HepG2 (cell line): ENCODE measurements around the gene ADAMTS13. TPM values are rescaled to one million over a fixed set of nuclear protein-coding genes. Genes with fewer than 3 reads are reported as not detected.
A peak's percentile ranks its signal among the peaks of the same experiment; 100 is the strongest.

Experiments
- ASH2L ChIP-seq: fragments of 300-600, 200-600 bp; sonication (generic); IDR thresholded peaks from 2 replicates; pipeline ENCODE4 v1.7.0; 2017; ENCODE audit warnings: low read depth, mild to moderate bottlenecking, moderate library complexity, mixed read lengths, low read length; ENCODE audit not compliant: insufficient read length
- DMAP1 ChIP-seq: IDR thresholded peaks from 2 replicates; pipeline ENCODE4 v1.6.1; 2016
- HMGA1 ChIP-seq: sonication (generic); formaldehyde crosslinking; conservative IDR thresholded peaks from 2 replicates; pipeline ENCODE4 v1.4.0; 2020; ENCODE audit warnings: missing genetic modification reagents
- HNRNPK ChIP-seq: fragments of 200-400 bp; formaldehyde crosslinking; IDR thresholded peaks from 2 replicates; pipeline ENCODE4 v1.6.1; 2018; ENCODE audit warnings: low read length, low read depth, moderate library complexity, mild to moderate bottlenecking; ENCODE audit not compliant: poor library complexity, severe bottlenecking
- HOMEZ ChIP-seq: IDR thresholded peaks from 2 replicates; pipeline ENCODE4 v1.6.1; 2016; ENCODE audit warnings: low read depth
- KAT7 ChIP-seq: IDR thresholded peaks from 2 replicates; pipeline ENCODE4 v1.6.1; 2018; ENCODE audit warnings: borderline replicate concordance, missing compliant biosample characterization
- KLF16 ChIP-seq, 2 experiments: sonication (generic) in 1 of 2; formaldehyde crosslinking in 1 of 2; IDR thresholded peaks; 2 replicates each; pipeline versions ENCODE4 v1.6.1 to v1.8.0; 2016 to 2023; ENCODE audit warnings: missing genetic modification reagents in 2 of 2, missing compliant biosample characterization in 1 of 2
- MAFK ChIP-seq, 2 experiments: IDR thresholded peaks in 1 of 2; conservative IDR thresholded peaks in 1 of 2; 2 replicates each; pipeline ENCODE4 v1.6.1; 2011; ENCODE audit warnings: improper control_type of control experiment in 2 of 2, low read length in 2 of 2
- NFE2L1 ChIP-seq: sonication (generic); formaldehyde crosslinking; IDR thresholded peaks from 2 replicates; pipeline ENCODE4 v1.4.0; 2020; ENCODE audit warnings: missing genetic modification reagents, mild to moderate bottlenecking, borderline replicate concordance
- ONECUT2 ChIP-seq: sonication (generic); formaldehyde crosslinking; IDR thresholded peaks from 2 replicates; pipeline ENCODE4 v1.4.0; 2020; ENCODE audit warnings: missing genetic modification reagents
- PHF20 ChIP-seq: sonication (generic); formaldehyde crosslinking; IDR thresholded peaks from 2 replicates; pipeline ENCODE4 v1.5.0; 2020; ENCODE audit warnings: mild to moderate bottlenecking, missing genetic modification reagents
- RARA ChIP-seq: IDR thresholded peaks from 2 replicates; pipeline ENCODE4 v1.6.1; 2016; ENCODE audit warnings: missing genetic modification reagents, missing compliant biosample characterization
- RBAK ChIP-seq: sonication (generic); formaldehyde crosslinking; IDR thresholded peaks from 2 replicates; pipeline ENCODE4 v1.5.1; 2020; ENCODE audit warnings: mild to moderate bottlenecking, missing genetic modification reagents
- RFXAP ChIP-seq: sonication (generic); formaldehyde crosslinking; IDR thresholded peaks from 2 replicates; pipeline ENCODE4 v1.4.0; 2020; ENCODE audit warnings: missing genetic modification reagents, borderline replicate concordance
- SNRNP70 ChIP-seq: fragments of 200-400 bp; formaldehyde crosslinking; IDR thresholded peaks from 2 replicates; pipeline ENCODE4 v1.6.1; 2017; ENCODE audit warnings: mild to moderate bottlenecking, low read depth, low read length, moderate library complexity
- ZBTB7B ChIP-seq: sonication (generic); formaldehyde crosslinking; IDR thresholded peaks from 2 replicates; pipeline ENCODE4 v1.4.0; 2020; ENCODE audit warnings: missing genetic modification reagents
- ZBTB8A ChIP-seq: sonication (generic); formaldehyde crosslinking; IDR thresholded peaks from 2 replicates; pipeline ENCODE4 v1.4.0; 2020; ENCODE audit warnings: mild to moderate bottlenecking, low read depth, missing genetic modification reagents, borderline replicate concordance
- ZFX ChIP-seq: sonication (generic); formaldehyde crosslinking; IDR thresholded peaks from 2 replicates; pipeline ENCODE4 v1.4.0; 2020; ENCODE audit warnings: mild to moderate bottlenecking, low read depth, missing genetic modification reagents, moderate library complexity
- ZFYVE20 ChIP-seq: sonication (generic); formaldehyde crosslinking; IDR thresholded peaks from 2 replicates; pipeline ENCODE4 v1.8.0; 2023; ENCODE audit warnings: low read depth, mild to moderate bottlenecking, moderate library complexity, missing genetic modification reagents, borderline replicate concordance
- ZKSCAN5 ChIP-seq: sonication (generic); formaldehyde crosslinking; IDR thresholded peaks from 2 replicates; pipeline ENCODE4 v1.5.1; 2020; ENCODE audit warnings: mild to moderate bottlenecking, missing genetic modification reagents
- ZNF256 ChIP-seq: sonication (generic); formaldehyde crosslinking; conservative IDR thresholded peaks from 2 replicates; pipeline ENCODE4 v1.4.0; 2020; ENCODE audit warnings: missing genetic modification reagents
- ZNF3 ChIP-seq: IDR thresholded peaks from 2 replicates; pipeline ENCODE4 v1.7.0; 2017; ENCODE audit warnings: inconsistent platforms
- ZNF550 ChIP-seq: sonication (generic); formaldehyde crosslinking; IDR thresholded peaks from 2 replicates; pipeline ENCODE4 v1.4.0; 2020; ENCODE audit warnings: mild to moderate bottlenecking, missing genetic modification reagents, borderline replicate concordance
- ZNF598 ChIP-seq: sonication (generic); formaldehyde crosslinking; IDR thresholded peaks from 2 replicates; pipeline ENCODE4 v1.5.1; 2020; ENCODE audit warnings: mild to moderate bottlenecking, missing genetic modification reagents, borderline replicate concordance
- ZNF670 ChIP-seq: sonication (generic); formaldehyde crosslinking; IDR thresholded peaks from 2 replicates; pipeline ENCODE4 v1.8.0; 2022; ENCODE audit warnings: mild to moderate bottlenecking, missing genetic modification reagents, borderline replicate concordance
- polyA plus RNA-seq, 8 experiments: library from polyadenylated mRNA; depleted of rRNA in 3 of 8; stranded (reverse) in 7 of 8; unstranded in 1 of 8; fragments of >200 nt; fragmentation: Illumina TruSeq in 4 of 8; extraction: Trizol in 4 of 8; gene quantifications; 2 replicates each; pipeline versions ENCODE4 v1.2.1 to v1.2.3, GENCODE V29; 2011 to 2016; ENCODE audit warnings: low read depth in 4 of 8, missing spikeins in 1 of 8, mixed read lengths in 1 of 8; ENCODE audit not compliant: insufficient read depth in 1 of 8
- total RNA-seq, 5 experiments: library from RNA; depleted of rRNA; stranded (reverse); fragments of >200 nt; fragmentation: Illumina TruSeq; extraction: Trizol; gene quantifications; 2 replicates each; pipeline ENCODE4 v1.2.3, GENCODE V29; 2016; ENCODE audit warnings: low read depth in 1 of 5
- TF ChIP-seq, protein P1 (sequence below): sonication (generic); formaldehyde crosslinking; IDR thresholded peaks from 2 replicates; pipeline ENCODE4 v1.4.0; 2020; ENCODE audit warnings: missing genetic modification reagents
- TF ChIP-seq, protein P2 (sequence below): sonication (generic); formaldehyde crosslinking; IDR thresholded peaks from 2 replicates; pipeline ENCODE4 v1.5.0; 2020; ENCODE audit warnings: missing genetic modification reagents

ADAMTS13 gene
- total and polyA plus RNA-seq, 2 of the 13 experiments (the other 11 are each of a cell fraction or from before 2014, with no cell fraction given), result 0.91 to 4.5 TPM

- TF ChIP-seq, protein P1, sequence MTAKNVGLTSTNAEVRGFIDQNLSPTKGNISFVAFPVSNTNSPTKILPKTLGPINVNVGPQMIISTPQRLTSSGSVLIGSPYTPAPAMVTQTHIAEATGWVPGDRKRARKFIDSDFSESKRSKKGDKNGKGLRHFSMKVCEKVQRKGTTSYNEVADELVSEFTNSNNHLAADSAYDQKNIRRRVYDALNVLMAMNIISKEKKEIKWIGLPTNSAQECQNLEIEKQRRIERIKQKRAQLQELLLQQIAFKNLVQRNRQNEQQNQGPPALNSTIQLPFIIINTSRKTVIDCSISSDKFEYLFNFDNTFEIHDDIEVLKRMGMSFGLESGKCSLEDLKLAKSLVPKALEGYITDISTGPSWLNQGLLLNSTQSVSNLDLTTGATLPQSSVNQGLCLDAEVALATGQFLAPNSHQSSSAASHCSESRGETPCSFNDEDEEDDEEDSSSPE (CRISPR knock-in tag), result peak; percentile 70
- TF ChIP-seq ZNF550 (CRISPR knock-in tag) (no peak), RBAK (CRISPR knock-in tag) (peak; percentile 62; the same call in 1 of the 2 replicates), KLF16 (CRISPR knock-in tag; IDR thresholded peaks at IDR 0.05) (peak in 1 of 2 experiments; percentile 95; a peak in 2 of 4 replicates), MAFK (conservative IDR thresholded peaks at IDR 0.05 in 1 of 2, IDR thresholded peaks at IDR 0.05 in 1 of 2; ENCODE audit: low read length in 2 of 2) (no peak), ZBTB7B (peak; percentile 90), ZFX (CRISPR knock-in tag) (peak; percentile 85), ASH2L (peak; percentile 99), KAT7 (CRISPR knock-in tag) (peak; percentile 47; the same call in 1 of the 2 replicates), HOMEZ (CRISPR knock-in tag) (peak; percentile 30; the same call in 1 of the 2 replicates), ZBTB8A (CRISPR knock-in tag) (no peak), HNRNPK (peak; percentile 86), ZFYVE20 (CRISPR knock-in tag) (no peak), HMGA1 (CRISPR knock-in tag) (no peak), ZNF3 (CRISPR knock-in tag) (no peak), NFE2L1 (no peak), ZNF670 (CRISPR knock-in tag) (peak; percentile 98), DMAP1 (CRISPR knock-in tag) (peak; percentile 83; the same call in 1 of the 2 replicates), SNRNP70 (no peak), ONECUT2 (CRISPR knock-in tag) (no peak), ZKSCAN5 (no peak), ZNF598 (no peak; the same call in 1 of the 2 replicates), RFXAP (peak; percentile 76; the same call in 1 of the 2 replicates), ZNF256 (CRISPR knock-in tag) (no peak), RARA (CRISPR knock-in tag) (peak; percentile 67), PHF20 (CRISPR knock-in tag) (peak; percentile 98)
- TF ChIP-seq, protein P2, sequence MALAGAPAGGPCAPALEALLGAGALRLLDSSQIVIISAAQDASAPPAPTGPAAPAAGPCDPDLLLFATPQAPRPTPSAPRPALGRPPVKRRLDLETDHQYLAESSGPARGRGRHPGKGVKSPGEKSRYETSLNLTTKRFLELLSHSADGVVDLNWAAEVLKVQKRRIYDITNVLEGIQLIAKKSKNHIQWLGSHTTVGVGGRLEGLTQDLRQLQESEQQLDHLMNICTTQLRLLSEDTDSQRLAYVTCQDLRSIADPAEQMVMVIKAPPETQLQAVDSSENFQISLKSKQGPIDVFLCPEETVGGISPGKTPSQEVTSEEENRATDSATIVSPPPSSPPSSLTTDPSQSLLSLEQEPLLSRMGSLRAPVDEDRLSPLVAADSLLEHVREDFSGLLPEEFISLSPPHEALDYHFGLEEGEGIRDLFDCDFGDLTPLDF (CRISPR knock-in tag), result peak; percentile 46; the same call in 1 of the 2 replicates
Observed at GRCh38 chr9:133417541-133418461, 4.4 kb upstream of the ADAMTS13 start, which contains the start of gene REXO4 (continued).
